ENCODE data around the gene ANKRD30B. TPM values are rescaled to one million over a fixed set of nuclear protein-coding genes. Genes with fewer than 3 reads are reported as not detected.
"Not testable (repeated sequence)": the region's sequence is repeated elsewhere in the genome, so short reads cannot be mapped to it uniquely, and the experiment has no call there.

ANKRD30B gene
- total RNA-seq (2021; ENCODE audit: unreplicated experiment) = not detected
- not detected for polyA plus RNA-seq (2012; ENCODE audit: insufficient read length)
- percentile 20 among the genes with signal in this experiment for Bru-seq, nascent RNA
- BruChase-seq, experiment 1, labeled RNA remaining after a 2-hour chase = percentile 22 among the genes with signal in this experiment
- BruChase-seq, experiment 2, labeled RNA remaining after a 6-hour chase = percentile 21 among the genes with signal in this experiment
- long read RNA-seq = 0 reads

GRCh38 chr18:14747513-14748474 is at the start of gene ANKRD30B:
TSS of gene ANKRD30B (plus strand) at chr18:14748172. CDS start at chr18:14748420, 248 bp downstream.
- no peak within 1 kb of the TSS for H3K27ac ChIP-seq (ENCODE audit: low read length)
- no peaks in the 10 kb centered on the region for H3K9me3 ChIP-seq (ENCODE audit: control insufficient read depth, insufficient read depth, low read depth, low read length)
- in situ Hi-C loops (cut with HindIII; ENCODE audit: low pct_unique_long_range_greater_than_20kb, low sequenced_read_pairs) (no loop called here), intact Hi-C loops (cut with micrococcal nuclease; ENCODE audit: unreplicated experiment) (no loop called here)
- ATAC-seq = no peak
- H3K27me3 ChIP-seq (ENCODE audit: control insufficient read depth, insufficient read depth, low read length) = no peaks in the 10 kb centered on the region
- DNase-seq (ENCODE audit: low read depth, low spot score) = no peak
- H3K36me3 ChIP-seq (ENCODE audit: control insufficient read depth, insufficient read depth, low read length) = no peaks in the 10 kb centered on the region
- POLR2A ChIA-PET = no interaction called here
- BruUV-seq (replicated peaks) = no TSS peak
- TF ChIP-seq REST (IDR thresholded peaks at IDR 0.05; ENCODE audit: insufficient read depth in 1 of 2, low read depth in 2 of 2, low read length in 1 of 2) = no peak
- no peak for TF ChIP-seq TCF7L2 (IDR thresholded peaks at IDR 0.05; ENCODE audit: low read depth, low read length)
- CTCF ChIA-PET = no interaction called here
- no peaks in the 10 kb centered on the region for H3K4me1 ChIP-seq (ENCODE audit: control insufficient read depth, insufficient read depth, low read length)
- no peak within 1 kb of the TSS for H3K4me3 ChIP-seq (ENCODE audit: low read depth in 2 of 2, low read length in 2 of 2)

GRCh38 chr18:14701286-14702040 is 46.5 kb upstream of the ANKRD30B start:
- H3K4me3 ChIP-seq (ENCODE audit: low read depth in 2 of 2, low read length in 2 of 2); CTCF ChIA-PET; DNase-seq (ENCODE audit: low read depth, low spot score); POLR2A ChIA-PET; H3K4me1 ChIP-seq (ENCODE audit: control insufficient read depth, insufficient read depth, low read length); ATAC-seq; H3K27me3 ChIP-seq (ENCODE audit: control insufficient read depth, insufficient read depth, low read length); H3K9me3 ChIP-seq (ENCODE audit: control insufficient read depth, insufficient read depth, low read depth, low read length); H3K27ac ChIP-seq (ENCODE audit: low read length); intact Hi-C loops (cut with micrococcal nuclease; ENCODE audit: unreplicated experiment); BruUV-seq (replicated peaks); H3K36me3 ChIP-seq (ENCODE audit: control insufficient read depth, insufficient read depth, low read length); in situ Hi-C loops (cut with HindIII; ENCODE audit: low pct_unique_long_range_greater_than_20kb, low sequenced_read_pairs): not testable (repeated sequence)

GRCh38 chr18:14709761-14710160 is 38.2 kb upstream of the ANKRD30B start:
- DNase-seq (ENCODE audit: low read depth, low spot score); H3K9me3 ChIP-seq (ENCODE audit: control insufficient read depth, insufficient read depth, low read depth, low read length); in situ Hi-C loops (cut with HindIII; ENCODE audit: low pct_unique_long_range_greater_than_20kb, low sequenced_read_pairs); intact Hi-C loops (cut with micrococcal nuclease; ENCODE audit: unreplicated experiment); ATAC-seq; H3K4me1 ChIP-seq (ENCODE audit: control insufficient read depth, insufficient read depth, low read length); CTCF ChIA-PET; H3K4me3 ChIP-seq (ENCODE audit: low read depth in 2 of 2, low read length in 2 of 2); H3K36me3 ChIP-seq (ENCODE audit: control insufficient read depth, insufficient read depth, low read length); POLR2A ChIA-PET; H3K27ac ChIP-seq (ENCODE audit: low read length); H3K27me3 ChIP-seq (ENCODE audit: control insufficient read depth, insufficient read depth, low read length); BruUV-seq (replicated peaks): not testable (repeated sequence)

GRCh38 chr18:14721569-14721968 is 26.4 kb upstream of the ANKRD30B start:
- CTCF ChIA-PET; BruUV-seq (replicated peaks); H3K27ac ChIP-seq (ENCODE audit: low read length); ATAC-seq; POLR2A ChIA-PET; H3K27me3 ChIP-seq (ENCODE audit: control insufficient read depth, insufficient read depth, low read length); H3K4me1 ChIP-seq (ENCODE audit: control insufficient read depth, insufficient read depth, low read length); DNase-seq (ENCODE audit: low read depth, low spot score); in situ Hi-C loops (cut with HindIII; ENCODE audit: low pct_unique_long_range_greater_than_20kb, low sequenced_read_pairs); H3K9me3 ChIP-seq (ENCODE audit: control insufficient read depth, insufficient read depth, low read depth, low read length); H3K4me3 ChIP-seq (ENCODE audit: low read depth in 2 of 2, low read length in 2 of 2); H3K36me3 ChIP-seq (ENCODE audit: control insufficient read depth, insufficient read depth, low read length); intact Hi-C loops (cut with micrococcal nuclease; ENCODE audit: unreplicated experiment): not testable (repeated sequence)

- in situ Hi-C loops (cut with HindIII; ENCODE audit: low pct_unique_long_range_greater_than_20kb, low sequenced_read_pairs); POLR2A ChIA-PET; ATAC-seq; CTCF ChIA-PET; H3K27ac ChIP-seq (ENCODE audit: low read length); intact Hi-C loops (cut with micrococcal nuclease; ENCODE audit: unreplicated experiment); H3K9me3 ChIP-seq (ENCODE audit: control insufficient read depth, insufficient read depth, low read depth, low read length); H3K36me3 ChIP-seq (ENCODE audit: control insufficient read depth, insufficient read depth, low read length); H3K4me3 ChIP-seq (ENCODE audit: low read depth in 2 of 2, low read length in 2 of 2); H3K4me1 ChIP-seq (ENCODE audit: control insufficient read depth, insufficient read depth, low read length); DNase-seq (ENCODE audit: low read depth, low spot score); H3K27me3 ChIP-seq (ENCODE audit: control insufficient read depth, insufficient read depth, low read length); BruUV-seq (replicated peaks): not testable (repeated sequence)
These were observed 8.9 kb upstream of the ANKRD30B start for GRCh38 chr18:14739056-14739455.
